HepG2 (cell line): ENCODE data around the gene QPCT. TPM values are rescaled to one million over a fixed set of nuclear protein-coding genes. Genes with fewer than 3 reads are reported as not detected.

Experiments used
- ATAC-seq: fragments of 200-7000 bp; cut with Tn5 transposase; 3 replicates; pipeline ENCODE4 v1.9.1; 2020; ENCODE audit warnings: mild to moderate bottlenecking, moderate library complexity
- BruUV-seq: library from RNA; stranded (reverse); fragments of 400-500 nt; replicated peaks from 2 replicates; lab custom pipeline; 2021; lab: Mats Ljungman, UMichigan
- CTCF ChIA-PET: fragments of 300-600 bp; formaldehyde crosslinking; extraction: SDS; loops from one replicate; lab custom pipeline; 2021; ENCODE audit warnings: low total read pairs, inconsistent platforms, low intra/inter-chr PET ratio; lab: Yijun Ruan, JAX
- POLR2A ChIA-PET: fragments of 350-600 bp; sonication (Branson Sonifier 250); formaldehyde crosslinking; loops from one replicate; lab custom pipeline; 2020; ENCODE audit warnings: antibody characterized with exemption, inconsistent platforms; lab: Yijun Ruan, JAX
- DNase-seq: peaks from one replicate; pipeline ENCODE4 v3.0.0-alpha.2; 2015; ENCODE audit warnings: low spot score
- FAIRE-seq: peaks from 3 replicates; lab custom pipeline; 2011; peaks lifted over from hg19 to GRCh38; lab: Jason Lieb, UNC
- H2AFZ ChIP-seq: one replicate; pipeline ENCODE4 v1.6.1; 2011; ENCODE audit warnings: low read length, inconsistent platforms
- H3K27ac ChIP-seq: fragments of 300-600 bp; 3 replicates; pipeline ENCODE4 v1.8.0; 2011; ENCODE audit warnings: mixed run types, mild to moderate bottlenecking, mixed read lengths, low read length, inconsistent platforms; ENCODE audit not compliant: insufficient read depth; ENCODE audit errors: extremely low read length
- H3K27me3 ChIP-seq, 2 experiments: fragments of 200-600 bp in 1 of 2; 2 replicates in 1 of 2; 3 replicates in 1 of 2; pipeline versions ENCODE4 v1.6.0 to v1.8.0; 2011; ENCODE audit warnings: low read length in 2 of 2, mild to moderate bottlenecking in 2 of 2, moderate library complexity in 2 of 2, inconsistent platforms in 1 of 2; ENCODE audit not compliant: insufficient read depth in 2 of 2, control insufficient read depth in 1 of 2
- H3K36me3 ChIP-seq, 2 experiments: fragments of 200-600 bp in 1 of 2; replicated peaks in 1 of 2; 2 replicates in 1 of 2; 3 replicates in 1 of 2; pipeline versions ENCODE4 v1.5.1 to v1.8.0; 2011; ENCODE audit warnings: low read length in 2 of 2, inconsistent platforms in 1 of 2; ENCODE audit not compliant: insufficient read depth in 2 of 2, control insufficient read depth in 1 of 2
- H3K4me1 ChIP-seq: 2 replicates; pipeline ENCODE4 v1.5.1; 2012; ENCODE audit warnings: low read length, inconsistent platforms; ENCODE audit not compliant: insufficient read depth
- H3K4me2 ChIP-seq: 2 replicates; pipeline ENCODE4 v1.6.0; 2011; ENCODE audit warnings: low read depth, low read length, inconsistent platforms
- H3K4me3 ChIP-seq, 3 experiments: fragments of 200-600 bp in 1 of 3; sonication (generic), shearing (Covaris generic) in 1 of 3; replicated peaks in 1 of 3; 2 replicates each; pipeline ENCODE4 v1.5.1; 2011 to 2016; ENCODE audit warnings: low read length in 3 of 3, inconsistent platforms in 2 of 3, low read depth in 2 of 3, mild to moderate bottlenecking in 2 of 3, control low read depth in 1 of 3, mixed read lengths in 1 of 3; ENCODE audit not compliant: insufficient read depth in 1 of 3
- H3K79me2 ChIP-seq: one replicate; pipeline ENCODE4 v1.6.1; 2011; ENCODE audit warnings: low read length, inconsistent platforms; ENCODE audit not compliant: insufficient read depth
- H3K9ac ChIP-seq: 2 replicates; pipeline ENCODE4 v1.6.0; 2011; ENCODE audit warnings: mild to moderate bottlenecking, low read depth, low read length, inconsistent platforms; ENCODE audit not compliant: insufficient read depth
- H3K9me3 ChIP-seq: 2 replicates; pipeline ENCODE4 v1.5.1; 2012; ENCODE audit warnings: mild to moderate bottlenecking, low read length
- H4K20me1 ChIP-seq: 2 replicates; pipeline ENCODE4 v1.6.0; 2011; ENCODE audit warnings: inconsistent platforms, mild to moderate bottlenecking, low read length, moderate library complexity; ENCODE audit not compliant: insufficient read depth
- ARID2 ChIP-seq: sonication (generic); formaldehyde crosslinking; IDR thresholded peaks from 2 replicates; pipeline ENCODE4 v1.8.1; 2022; ENCODE audit warnings: mild to moderate bottlenecking, missing genetic modification reagents, borderline replicate concordance
- HOXA9 ChIP-seq: sonication (generic); formaldehyde crosslinking; IDR thresholded peaks from 2 replicates; pipeline ENCODE4 v1.8.1; 2022; ENCODE audit warnings: missing genetic modification reagents, mild to moderate bottlenecking, moderate library complexity, borderline replicate concordance
- MEIS1 ChIP-seq: sonication (generic); formaldehyde crosslinking; IDR thresholded peaks from 2 replicates; pipeline ENCODE4 v1.9.0; 2021; ENCODE audit warnings: mild to moderate bottlenecking, missing genetic modification reagents, moderate library complexity, borderline replicate concordance
- NFYC ChIP-seq: IDR thresholded peaks from 2 replicates; pipeline ENCODE4 v1.6.1; 2016; ENCODE audit warnings: missing genetic modification reagents, missing compliant biosample characterization
- SMAD3 ChIP-seq: sonication (generic); formaldehyde crosslinking; IDR thresholded peaks from 2 replicates; pipeline ENCODE4 v1.4.0; 2020; ENCODE audit warnings: missing genetic modification reagents
- SP1 ChIP-seq, 2 experiments: fragments of 450-650 bp in 1 of 2; sonication (generic) in 1 of 2; formaldehyde crosslinking in 1 of 2; IDR thresholded peaks; 2 replicates each; pipeline versions ENCODE4 v1.4.0 to v1.6.1; 2016 to 2020; ENCODE audit warnings: missing genetic modification reagents in 1 of 2
- STAG1 ChIP-seq: sonication (generic); formaldehyde crosslinking; IDR thresholded peaks from 2 replicates; pipeline ENCODE4 v1.4.0; 2020; ENCODE audit warnings: missing genetic modification reagents
- ZNF256 ChIP-seq: sonication (generic); formaldehyde crosslinking; conservative IDR thresholded peaks from 2 replicates; pipeline ENCODE4 v1.4.0; 2020; ENCODE audit warnings: missing genetic modification reagents
- ZNF432 ChIP-seq: sonication (generic); formaldehyde crosslinking; IDR thresholded peaks from 2 replicates; pipeline ENCODE4 v1.5.0; 2020; ENCODE audit warnings: missing genetic modification reagents, mild to moderate bottlenecking, borderline replicate concordance
- ZNF557 ChIP-seq: sonication (generic); formaldehyde crosslinking; IDR thresholded peaks from 2 replicates; pipeline ENCODE4 v1.4.0; 2020; ENCODE audit warnings: missing genetic modification reagents
- ZNF792 ChIP-seq: IDR thresholded peaks from 2 replicates; pipeline ENCODE4 v1.6.1; 2016
- WGBS: methylation state at CpG from one replicate; pipeline ENCODE4 v1.1.6; 2017; ENCODE audit warnings: low lambda C conversion rate; 5-methylcytosine and 5-hydroxymethylcytosine counted together
- in situ Hi-C: cut with HindIII; loops from 2 replicates; pipeline ENCODE4 v1.10.0; 2017; ENCODE audit warnings: low pct_unique_long_range_greater_than_20kb; ENCODE audit not compliant: extremely low pct_ligation_motif_present
- intact Hi-C: fragments of 100-400 bp; cut with micrococcal nuclease; formaldehyde crosslinking; loops from one replicate; pipeline ENCODE4 v1.10.0; 2022; ENCODE audit not compliant: unreplicated experiment
- polyA plus RNA-seq, 8 experiments: library from polyadenylated mRNA; depleted of rRNA in 3 of 8; stranded (reverse) in 7 of 8; unstranded in 1 of 8; fragments of >200 nt; fragmentation: Illumina TruSeq in 4 of 8; extraction: Trizol in 4 of 8; gene quantifications; 2 replicates each; pipeline versions ENCODE4 v1.2.1 to v1.2.3, GENCODE V29; 2011 to 2016; ENCODE audit warnings: low read depth in 4 of 8, missing spikeins in 1 of 8, mixed read lengths in 1 of 8; ENCODE audit not compliant: insufficient read depth in 1 of 8
- total RNA-seq, 5 experiments: library from RNA; depleted of rRNA; stranded (reverse); fragments of >200 nt; fragmentation: Illumina TruSeq; extraction: Trizol; gene quantifications; 2 replicates each; pipeline ENCODE4 v1.2.3, GENCODE V29; 2016; ENCODE audit warnings: low read depth in 1 of 5
- TF ChIP-seq, protein P1 (sequence below): sonication (generic); formaldehyde crosslinking; IDR thresholded peaks from 2 replicates; pipeline ENCODE4 v1.4.0; 2020; ENCODE audit warnings: mild to moderate bottlenecking, missing genetic modification reagents
- TF ChIP-seq, protein P2 (sequence below): fragments of 450-650 bp; IDR thresholded peaks from 2 replicates; pipeline ENCODE4 v1.6.1; 2017; ENCODE audit warnings: mild to moderate bottlenecking
- TF ChIP-seq, protein P3 (sequence below): sonication (generic); formaldehyde crosslinking; IDR thresholded peaks from 2 replicates; pipeline ENCODE4 v1.5.0; 2020; ENCODE audit warnings: missing genetic modification reagents, mild to moderate bottlenecking, borderline replicate concordance
- TF ChIP-seq, protein P4 (sequence below): IDR thresholded peaks from 2 replicates; pipeline ENCODE4 v1.6.1; 2018; ENCODE audit warnings: missing genetic modification reagents
- TF ChIP-seq, protein P5 (sequence below): sonication (generic); formaldehyde crosslinking; IDR thresholded peaks from 2 replicates; pipeline ENCODE4 v1.5.1; 2020; ENCODE audit warnings: missing genetic modification reagents, mild to moderate bottlenecking, borderline replicate concordance
- TF ChIP-seq, protein P6 (sequence below): IDR thresholded peaks from 2 replicates; pipeline ENCODE4 v1.6.1; 2016; ENCODE audit warnings: mild to moderate bottlenecking

QPCT gene
- total and polyA plus RNA-seq, 2 of the 13 experiments (the other 11 are each of a cell fraction or from before 2014, with no cell fraction given), result 0.77 to 1.2 TPM

DNA sequence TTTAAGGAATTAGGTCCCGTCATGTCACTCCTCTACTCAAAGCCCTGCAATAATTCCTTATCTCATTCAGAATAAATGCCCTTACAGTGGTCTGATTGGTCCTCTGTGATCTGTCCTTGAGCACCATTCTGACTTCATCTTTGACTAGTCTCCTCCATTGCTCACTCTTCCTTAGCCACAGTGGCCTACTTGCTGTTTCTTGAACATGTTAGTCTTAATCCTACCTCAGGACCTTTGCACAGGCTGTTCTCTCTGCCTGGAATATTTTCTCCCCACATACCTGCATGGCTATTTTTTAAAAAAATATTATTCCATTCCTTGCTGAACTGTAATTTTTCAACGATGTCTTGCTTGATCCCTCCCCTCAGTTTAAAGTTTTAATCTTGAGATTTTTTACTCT, 48.0 kb downstream of the QPCT start (continued):
- no peak for TF ChIP-seq SP1 (IDR thresholded peaks at IDR 0.05)
- no peak for TF ChIP-seq SP1 (CRISPR knock-in tag; IDR thresholded peaks at IDR 0.05)
- TF ChIP-seq, protein P1, sequence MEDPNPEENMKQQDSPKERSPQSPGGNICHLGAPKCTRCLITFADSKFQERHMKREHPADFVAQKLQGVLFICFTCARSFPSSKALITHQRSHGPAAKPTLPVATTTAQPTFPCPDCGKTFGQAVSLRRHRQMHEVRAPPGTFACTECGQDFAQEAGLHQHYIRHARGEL (CRISPR knock-in tag), result no peak
- TF ChIP-seq, protein P2, sequence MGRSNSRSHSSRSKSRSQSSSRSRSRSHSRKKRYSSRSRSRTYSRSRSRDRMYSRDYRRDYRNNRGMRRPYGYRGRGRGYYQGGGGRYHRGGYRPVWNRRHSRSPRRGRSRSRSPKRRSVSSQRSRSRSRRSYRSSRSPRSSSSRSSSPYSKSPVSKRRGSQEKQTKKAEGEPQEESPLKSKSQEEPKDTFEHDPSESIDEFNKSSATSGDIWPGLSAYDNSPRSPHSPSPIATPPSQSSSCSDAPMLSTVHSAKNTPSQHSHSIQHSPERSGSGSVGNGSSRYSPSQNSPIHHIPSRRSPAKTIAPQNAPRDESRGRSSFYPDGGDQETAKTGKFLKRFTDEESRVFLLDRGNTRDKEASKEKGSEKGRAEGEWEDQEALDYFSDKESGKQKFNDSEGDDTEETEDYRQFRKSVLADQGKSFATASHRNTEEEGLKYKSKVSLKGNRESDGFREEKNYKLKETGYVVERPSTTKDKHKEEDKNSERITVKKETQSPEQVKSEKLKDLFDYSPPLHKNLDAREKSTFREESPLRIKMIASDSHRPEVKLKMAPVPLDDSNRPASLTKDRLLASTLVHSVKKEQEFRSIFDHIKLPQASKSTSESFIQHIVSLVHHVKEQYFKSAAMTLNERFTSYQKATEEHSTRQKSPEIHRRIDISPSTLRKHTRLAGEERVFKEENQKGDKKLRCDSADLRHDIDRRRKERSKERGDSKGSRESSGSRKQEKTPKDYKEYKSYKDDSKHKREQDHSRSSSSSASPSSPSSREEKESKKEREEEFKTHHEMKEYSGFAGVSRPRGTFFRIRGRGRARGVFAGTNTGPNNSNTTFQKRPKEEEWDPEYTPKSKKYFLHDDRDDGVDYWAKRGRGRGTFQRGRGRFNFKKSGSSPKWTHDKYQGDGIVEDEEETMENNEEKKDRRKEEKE, result no peak
- TF ChIP-seq, protein P3, sequence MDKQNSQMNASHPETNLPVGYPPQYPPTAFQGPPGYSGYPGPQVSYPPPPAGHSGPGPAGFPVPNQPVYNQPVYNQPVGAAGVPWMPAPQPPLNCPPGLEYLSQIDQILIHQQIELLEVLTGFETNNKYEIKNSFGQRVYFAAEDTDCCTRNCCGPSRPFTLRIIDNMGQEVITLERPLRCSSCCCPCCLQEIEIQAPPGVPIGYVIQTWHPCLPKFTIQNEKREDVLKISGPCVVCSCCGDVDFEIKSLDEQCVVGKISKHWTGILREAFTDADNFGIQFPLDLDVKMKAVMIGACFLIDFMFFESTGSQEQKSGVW (CRISPR knock-in tag), result no peak
- TF ChIP-seq, all 625 proteins: peak for 0

DNA sequence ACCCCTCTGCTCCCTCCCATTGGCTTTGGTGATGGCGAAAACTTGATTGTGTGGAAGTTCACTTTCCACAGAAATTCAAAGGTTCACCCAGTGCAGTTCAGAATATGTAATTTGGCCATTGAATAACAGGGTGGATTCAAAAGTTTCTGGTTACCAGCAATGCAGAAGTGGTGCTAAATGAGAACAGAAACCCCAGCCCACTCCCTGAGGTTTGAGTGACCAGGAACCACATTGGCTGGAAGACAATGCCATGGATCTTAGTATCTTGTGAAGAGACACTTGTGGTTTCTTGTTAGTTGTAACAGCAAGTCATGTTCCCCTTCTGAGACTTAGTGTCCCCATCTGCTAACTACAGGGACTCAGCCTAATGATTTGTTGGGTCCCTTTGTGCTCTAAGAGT, 49.8 kb downstream of the QPCT start:
- FAIRE-seq, result no peak
- H3K27me3 ChIP-seq, result no peaks in the 10 kb centered on the region
- H3K79me2 ChIP-seq, result no peaks in the 10 kb centered on the region
- intact Hi-C loops (loop anchor here (10.0 kb wide), 2 partner anchors 141 to 251 kb away; no protein-coding TSS in a partner anchor), in situ Hi-C loops (no loop called here)
- H3K4me1 ChIP-seq, result peaks cover 12% of the 10 kb centered on the region; the same call in 1 of the 2 replicates
- no peak overlapping the region for H3K9ac ChIP-seq
- 0% methylated on average over 1 of the region's 1 CpG for WGBS
- no peak for ATAC-seq
- H3K9me3 ChIP-seq, result no peaks in the 10 kb centered on the region
- H3K27ac ChIP-seq, result no peak overlapping the region
- H3K4me3 ChIP-seq, result no peak overlapping the region
- CTCF ChIA-PET, result interaction anchor here (1.1 kb wide), 1 partner anchor 483 kb away, joined by 4 read pairs; no protein-coding TSS in a partner anchor
- POLR2A ChIA-PET, result no interaction called here
- no TSS peak for BruUV-seq
- H3K36me3 ChIP-seq, result no peaks in the 10 kb centered on the region
- DNase-seq, result no peak
- no peak overlapping the region for H3K4me2 ChIP-seq
- no peaks in the 10 kb centered on the region for H4K20me1 ChIP-seq
- H2AFZ ChIP-seq, result no peak overlapping the region
- TF ChIP-seq ZNF792 (no peak), SMAD3 (CRISPR knock-in tag) (no peak), HOXA9 (CRISPR knock-in tag) (no peak), MEIS1 (CRISPR knock-in tag) (no peak), NFYC (CRISPR knock-in tag) (no peak), ZNF557 (CRISPR knock-in tag) (no peak), STAG1 (CRISPR knock-in tag) (no peak), ZNF432 (CRISPR knock-in tag) (no peak), ARID2 (CRISPR knock-in tag) (no peak), ZNF256 (CRISPR knock-in tag) (no peak)
- TF ChIP-seq, protein P4, sequence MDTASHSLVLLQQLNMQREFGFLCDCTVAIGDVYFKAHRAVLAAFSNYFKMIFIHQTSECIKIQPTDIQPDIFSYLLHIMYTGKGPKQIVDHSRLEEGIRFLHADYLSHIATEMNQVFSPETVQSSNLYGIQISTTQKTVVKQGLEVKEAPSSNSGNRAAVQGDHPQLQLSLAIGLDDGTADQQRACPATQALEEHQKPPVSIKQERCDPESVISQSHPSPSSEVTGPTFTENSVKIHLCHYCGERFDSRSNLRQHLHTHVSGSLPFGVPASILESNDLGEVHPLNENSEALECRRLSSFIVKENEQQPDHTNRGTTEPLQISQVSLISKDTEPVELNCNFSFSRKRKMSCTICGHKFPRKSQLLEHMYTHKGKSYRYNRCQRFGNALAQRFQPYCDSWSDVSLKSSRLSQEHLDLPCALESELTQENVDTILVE (CRISPR knock-in tag), result no peak
- TF ChIP-seq, protein P5, sequence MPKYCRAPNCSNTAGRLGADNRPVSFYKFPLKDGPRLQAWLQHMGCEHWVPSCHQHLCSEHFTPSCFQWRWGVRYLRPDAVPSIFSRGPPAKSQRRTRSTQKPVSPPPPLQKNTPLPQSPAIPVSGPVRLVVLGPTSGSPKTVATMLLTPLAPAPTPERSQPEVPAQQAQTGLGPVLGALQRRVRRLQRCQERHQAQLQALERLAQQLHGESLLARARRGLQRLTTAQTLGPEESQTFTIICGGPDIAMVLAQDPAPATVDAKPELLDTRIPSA (CRISPR knock-in tag), result no peak
- TF ChIP-seq, protein P6, sequence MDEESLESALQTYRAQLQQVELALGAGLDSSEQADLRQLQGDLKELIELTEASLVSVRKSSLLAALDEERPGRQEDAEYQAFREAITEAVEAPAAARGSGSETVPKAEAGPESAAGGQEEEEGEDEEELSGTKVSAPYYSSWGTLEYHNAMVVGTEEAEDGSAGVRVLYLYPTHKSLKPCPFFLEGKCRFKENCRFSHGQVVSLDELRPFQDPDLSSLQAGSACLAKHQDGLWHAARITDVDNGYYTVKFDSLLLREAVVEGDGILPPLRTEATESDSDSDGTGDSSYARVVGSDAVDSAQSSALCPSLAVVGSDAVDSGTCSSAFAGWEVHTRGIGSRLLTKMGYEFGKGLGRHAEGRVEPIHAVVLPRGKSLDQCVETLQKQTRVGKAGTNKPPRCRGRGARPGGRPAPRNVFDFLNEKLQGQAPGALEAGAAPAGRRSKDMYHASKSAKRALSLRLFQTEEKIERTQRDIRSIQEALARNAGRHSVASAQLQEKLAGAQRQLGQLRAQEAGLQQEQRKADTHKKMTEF, result no peak
